Testis (tissue), 3 donors: Measurements from ENCODE around the gene TBC1D17. TPM values are rescaled to one million over a fixed set of nuclear protein-coding genes. Genes with fewer than 3 reads are reported as not detected.

ENCODE experiments used
- DNase-seq: peaks from one replicate; pipeline ENCODE4 v3.0.0-alpha.2; 2019
- H3K27ac ChIP-seq, 2 donors: fragments of 200-600 bp; sonication (generic); one replicate each; pipeline ENCODE4 v1.5.1; 2019
- H3K27me3 ChIP-seq: fragments of 200-600 bp; sonication (generic); one replicate; pipeline ENCODE4 v1.5.1; 2019
- H3K36me3 ChIP-seq: fragments of 200-600 bp; sonication (generic); one replicate; pipeline ENCODE4 v1.5.1; 2017; ENCODE audit warnings: low read depth; ENCODE audit errors: missing control alignments
- H3K4me1 ChIP-seq: fragments of 200-600 bp; sonication (generic); one replicate; pipeline ENCODE4 v1.5.1; 2019
- H3K4me3 ChIP-seq, 2 donors: fragments of 200-600 bp; sonication (generic); one replicate each; pipeline ENCODE4 v1.5.1; 2017 to 2019
- H3K9me3 ChIP-seq: fragments of 200-600 bp; sonication (generic); one replicate; pipeline ENCODE4 v1.5.1; 2017
- CTCF ChIP-seq, 3 experiments: fragments of 450-650 bp in 2 of 3; fragments of 200-600 bp in 1 of 3; sonication (generic) in 1 of 3; IDR thresholded peaks; one replicate each; pipeline ENCODE4 v1.5.1; 2016 to 2019; ENCODE audit warnings: antibody characterized with exemption in 3 of 3, mild to moderate bottlenecking in 2 of 3, moderate library complexity in 1 of 3
- POLR2A ChIP-seq: fragments of 450-650 bp; IDR thresholded peaks from one replicate; pipeline ENCODE4 v1.6.1; 2017; ENCODE audit warnings: antibody characterized with exemption, mild to moderate bottlenecking, moderate library complexity
- WGBS, 2 donors: methylation state at CpG; one replicate each; pipeline ENCODE4 v1.1.5; 2018; 5-methylcytosine and 5-hydroxymethylcytosine counted together
- intact Hi-C: fragments of 100-400 bp; cut with DNase I; formaldehyde crosslinking; loops from one replicate; pipeline ENCODE4 v1.15.1; 2023; ENCODE audit warnings: low total_unique reads
- polyA plus RNA-seq: library from polyadenylated mRNA; stranded (reverse); fragments of 350-450 nt; fragmentation: Illumina TruSeq; extraction: RNeasy Lipid Tissue Mini Kit (QIAGEN cat#74804); gene quantifications from one replicate; pipeline ENCODE4 v1.2.3, GENCODE V29; 2014; ENCODE audit warnings: low read depth, low replicate concordance; ENCODE audit not compliant: insufficient read depth
- total RNA-seq, 2 donors: library from RNA; depleted of rRNA; stranded (reverse); fragments of >200 nt; gene quantifications; one replicate each; pipeline ENCODE4 v1.2.3, GENCODE V29; 2016

Gene TBC1D17
- total and polyA plus RNA-seq, 3 donors from 2014 or later: 31.1 to 49.1 (median 47.2) TPM

- no peaks in the 10 kb centered on the region for H3K4me1 ChIP-seq
These were observed 26.6 kb downstream of the TBC1D17 start for GRCh38 chr19:49904136-49904535.

GRCh38 chr19:49906879-49907564 is 29.5 kb downstream of the TBC1D17 start:
- H3K36me3 ChIP-seq: no peaks in the 10 kb centered on the region
- TF ChIP-seq POLR2A: no peak
- no peak for TF ChIP-seq CTCF (IDR thresholded peaks at IDR 0.05)
- intact Hi-C loops: no loop called here
- H3K27ac ChIP-seq: no peak overlapping the region
- H3K27me3 ChIP-seq: no peaks in the 10 kb centered on the region
- WGBS, 2 donors: 89 to 94% methylated on average over 14 to 15 of the region's 16 CpGs
- H3K9me3 ChIP-seq: no peaks in the 10 kb centered on the region
- H3K4me1 ChIP-seq: peaks cover 14% of the 10 kb centered on the region
- no peak overlapping the region for H3K4me3 ChIP-seq
- no peak for DNase-seq

More at GRCh38 chr19:49904136-49904535, 26.6 kb downstream of the TBC1D17 start:
- no peak for DNase-seq
- Histone ChIP-seq H3K27me3 (no peaks in the 10 kb centered on the region), H3K4me3 (no peak overlapping the region), H3K36me3 (no peaks in the 10 kb centered on the region), H3K9me3 (no peaks in the 10 kb centered on the region), H3K27ac (no peak overlapping the region)
- no peak for TF ChIP-seq POLR2A
- no peak for TF ChIP-seq CTCF (IDR thresholded peaks at IDR 0.05)
- intact Hi-C loops: no loop called here
- WGBS, 2 donors: 63 to 85% methylated on average over 6 of the region's 6 CpGs

- Histone ChIP-seq H3K9me3 (no peaks in the 10 kb centered on the region), H3K27me3 (no peaks in the 10 kb centered on the region), H3K4me3 (no peak overlapping the region), H3K27ac (no peak overlapping the region), H3K4me1 (peaks cover 21% of the 10 kb centered on the region), H3K36me3 (no peaks in the 10 kb centered on the region)
- TF ChIP-seq POLR2A (no peak), CTCF (IDR thresholded peaks at IDR 0.05) (no peak)
- intact Hi-C loops: no loop called here
- no peak for DNase-seq
- 80 to 88% methylated on average over 11 to 23 of the region's 23 CpGs for WGBS, 2 donors
These were observed 30.4 kb downstream of the TBC1D17 start for GRCh38 chr19:49907745-49908446.

GRCh38 chr19:49908480-49909420 is 31.2 kb downstream of the TBC1D17 start:
- TF ChIP-seq CTCF (IDR thresholded peaks at IDR 0.05) (no peak), POLR2A (no peak)
- no peak overlapping the region for H3K4me3 ChIP-seq
- intact Hi-C loops: no loop called here
- H3K9me3 ChIP-seq: no peaks in the 10 kb centered on the region
- H3K36me3 ChIP-seq: no peaks in the 10 kb centered on the region
- no peak overlapping the region for H3K27ac ChIP-seq
- no peaks in the 10 kb centered on the region for H3K27me3 ChIP-seq
- peaks cover 30% of the 10 kb centered on the region for H3K4me1 ChIP-seq
- no peak for DNase-seq
- 95% methylated on average over 22 to 37 of the region's 37 CpGs for WGBS, 2 donors
